ENCODE measurements around the gene FOXJ1. TPM values are rescaled to one million over a fixed set of nuclear protein-coding genes. Genes with fewer than 3 reads are reported as not detected.

FOXJ1 gene
- total and polyA plus RNA-seq, 2 of the 13 experiments (the other 11 are each of a cell fraction or from before 2014, with no cell fraction given), result 0.98 to 1.6 TPM

DNA sequence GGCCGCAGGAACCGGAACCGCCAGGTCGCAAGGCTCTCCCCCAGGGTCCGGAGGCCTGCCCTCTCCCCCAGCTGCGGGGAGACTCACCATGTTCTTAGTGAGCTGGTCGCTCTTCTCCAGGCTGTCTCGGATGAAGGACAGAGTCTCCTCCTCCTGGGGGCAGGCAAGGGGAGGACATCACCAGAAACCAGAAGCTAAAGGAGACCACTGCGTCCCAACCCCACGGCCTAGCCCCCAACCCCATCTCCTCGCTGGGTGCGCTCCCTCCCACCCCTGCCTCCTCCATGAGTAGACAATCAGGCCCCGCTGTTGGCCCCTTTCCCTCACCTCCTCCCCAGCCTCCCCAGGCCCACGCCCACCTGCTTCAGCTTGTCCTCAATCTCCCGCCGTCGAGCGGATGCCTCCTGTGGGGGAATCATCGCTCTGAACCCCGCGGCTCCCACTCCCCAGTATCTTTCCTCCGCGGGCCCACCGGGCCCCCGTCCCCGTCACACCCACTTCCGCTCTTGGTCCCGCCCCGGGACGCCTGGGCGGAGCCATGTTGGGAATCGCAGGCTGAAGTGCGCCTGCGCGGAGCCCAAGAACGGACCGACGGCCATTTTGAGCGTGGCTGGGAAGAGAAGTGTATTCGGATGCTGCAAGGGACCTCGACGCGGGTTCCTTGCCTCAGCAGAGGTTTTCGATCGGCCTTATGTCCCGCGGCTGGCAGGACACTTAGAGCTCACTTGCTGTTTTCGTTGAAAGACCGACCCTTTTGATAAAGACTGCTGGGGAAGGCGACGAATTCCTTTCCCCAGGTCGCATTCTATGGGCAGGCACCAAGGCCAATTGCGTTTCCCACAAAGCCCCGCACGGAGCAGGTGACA, 37.5 kb downstream of the FOXJ1 start, which contains the start of gene EXOC7 (continued):
- TF ChIP-seq ZNF275 (CRISPR knock-in tag; IDR thresholded peaks at IDR 0.05; ENCODE audit: borderline replicate concordance), result 0 out of 2 replicates have a peak, but pooled peaks have one; percentile 61
- TF ChIP-seq, protein P1, sequence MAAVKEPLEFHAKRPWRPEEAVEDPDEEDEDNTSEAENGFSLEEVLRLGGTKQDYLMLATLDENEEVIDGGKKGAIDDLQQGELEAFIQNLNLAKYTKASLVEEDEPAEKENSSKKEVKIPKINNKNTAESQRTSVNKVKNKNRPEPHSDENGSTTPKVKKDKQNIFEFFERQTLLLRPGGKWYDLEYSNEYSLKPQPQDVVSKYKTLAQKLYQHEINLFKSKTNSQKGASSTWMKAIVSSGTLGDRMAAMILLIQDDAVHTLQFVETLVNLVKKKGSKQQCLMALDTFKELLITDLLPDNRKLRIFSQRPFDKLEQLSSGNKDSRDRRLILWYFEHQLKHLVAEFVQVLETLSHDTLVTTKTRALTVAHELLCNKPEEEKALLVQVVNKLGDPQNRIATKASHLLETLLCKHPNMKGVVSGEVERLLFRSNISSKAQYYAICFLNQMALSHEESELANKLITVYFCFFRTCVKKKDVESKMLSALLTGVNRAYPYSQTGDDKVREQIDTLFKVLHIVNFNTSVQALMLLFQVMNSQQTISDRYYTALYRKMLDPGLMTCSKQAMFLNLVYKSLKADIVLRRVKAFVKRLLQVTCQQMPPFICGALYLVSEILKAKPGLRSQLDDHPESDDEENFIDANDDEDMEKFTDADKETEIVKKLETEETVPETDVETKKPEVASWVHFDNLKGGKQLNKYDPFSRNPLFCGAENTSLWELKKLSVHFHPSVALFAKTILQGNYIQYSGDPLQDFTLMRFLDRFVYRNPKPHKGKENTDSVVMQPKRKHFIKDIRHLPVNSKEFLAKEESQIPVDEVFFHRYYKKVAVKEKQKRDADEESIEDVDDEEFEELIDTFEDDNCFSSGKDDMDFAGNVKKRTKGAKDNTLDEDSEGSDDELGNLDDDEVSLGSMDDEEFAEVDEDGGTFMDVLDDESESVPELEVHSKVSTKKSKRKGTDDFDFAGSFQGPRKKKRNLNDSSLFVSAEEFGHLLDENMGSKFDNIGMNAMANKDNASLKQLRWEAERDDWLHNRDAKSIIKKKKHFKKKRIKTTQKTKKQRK (IDR thresholded peaks at IDR 0.05; ENCODE audit: low read length), result no peak
- TF ChIP-seq ZNF430 (CRISPR knock-in tag; IDR thresholded peaks at IDR 0.05), result peak; percentile 91; the same call in 1 of the 2 replicates
- TF ChIP-seq KLF6 (CRISPR knock-in tag; IDR thresholded peaks at IDR 0.05), result peak; percentile 33
- TF ChIP-seq NFYB (CRISPR knock-in tag; IDR thresholded peaks at IDR 0.05), result no peak
- peak; percentile 85 for TF ChIP-seq GATAD1 (CRISPR knock-in tag; IDR thresholded peaks at IDR 0.05)
- no peak for TF ChIP-seq SRSF4 (IDR thresholded peaks at IDR 0.05; ENCODE audit: low read depth, low read length, poor library complexity, severe bottlenecking)
- no peak for TF ChIP-seq ZNF724P (CRISPR knock-in tag; IDR thresholded peaks at IDR 0.05; ENCODE audit: borderline replicate concordance)
- TF ChIP-seq KMT2B (CRISPR knock-in tag; IDR thresholded peaks at IDR 0.05), result no peak
- no peak for TF ChIP-seq RNF219 (CRISPR knock-in tag; IDR thresholded peaks at IDR 0.05)
- TF ChIP-seq CAMTA2 (CRISPR knock-in tag; IDR thresholded peaks at IDR 0.05; ENCODE audit: borderline replicate concordance), result no peak
- no peak for TF ChIP-seq NFE2 (CRISPR knock-in tag; IDR thresholded peaks at IDR 0.05)
- TF ChIP-seq CHD4 (IDR thresholded peaks at IDR 0.05; ENCODE audit: borderline replicate concordance, low read length), result no peak
- TF ChIP-seq, protein P2, sequence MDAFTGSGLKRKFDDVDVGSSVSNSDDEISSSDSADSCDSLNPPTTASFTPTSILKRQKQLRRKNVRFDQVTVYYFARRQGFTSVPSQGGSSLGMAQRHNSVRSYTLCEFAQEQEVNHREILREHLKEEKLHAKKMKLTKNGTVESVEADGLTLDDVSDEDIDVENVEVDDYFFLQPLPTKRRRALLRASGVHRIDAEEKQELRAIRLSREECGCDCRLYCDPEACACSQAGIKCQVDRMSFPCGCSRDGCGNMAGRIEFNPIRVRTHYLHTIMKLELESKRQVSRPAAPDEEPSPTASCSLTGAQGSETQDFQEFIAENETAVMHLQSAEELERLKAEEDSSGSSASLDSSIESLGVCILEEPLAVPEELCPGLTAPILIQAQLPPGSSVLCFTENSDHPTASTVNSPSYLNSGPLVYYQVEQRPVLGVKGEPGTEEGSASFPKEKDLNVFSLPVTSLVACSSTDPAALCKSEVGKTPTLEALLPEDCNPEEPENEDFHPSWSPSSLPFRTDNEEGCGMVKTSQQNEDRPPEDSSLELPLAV (CRISPR knock-in tag; conservative IDR thresholded peaks at IDR 0.05; ENCODE audit: low read depth), result no peak
- TF ChIP-seq GTF2F1 (IDR thresholded peaks at IDR 0.05; ENCODE audit: low read length), result no peak
- TF ChIP-seq, protein P3, sequence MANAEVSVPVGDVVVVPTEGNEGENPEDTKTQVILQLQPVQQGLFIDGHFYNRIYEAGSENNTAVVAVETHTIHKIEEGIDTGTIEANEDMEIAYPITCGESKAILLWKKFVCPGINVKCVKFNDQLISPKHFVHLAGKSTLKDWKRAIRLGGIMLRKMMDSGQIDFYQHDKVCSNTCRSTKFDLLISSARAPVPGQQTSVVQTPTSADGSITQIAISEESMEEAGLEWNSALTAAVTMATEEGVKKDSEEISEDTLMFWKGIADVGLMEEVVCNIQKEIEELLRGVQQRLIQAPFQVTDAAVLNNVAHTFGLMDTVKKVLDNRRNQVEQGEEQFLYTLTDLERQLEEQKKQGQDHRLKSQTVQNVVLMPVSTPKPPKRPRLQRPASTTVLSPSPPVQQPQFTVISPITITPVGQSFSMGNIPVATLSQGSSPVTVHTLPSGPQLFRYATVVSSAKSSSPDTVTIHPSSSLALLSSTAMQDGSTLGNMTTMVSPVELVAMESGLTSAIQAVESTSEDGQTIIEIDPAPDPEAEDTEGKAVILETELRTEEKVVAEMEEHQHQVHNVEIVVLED (CRISPR knock-in tag; IDR thresholded peaks at IDR 0.05; ENCODE audit: borderline replicate concordance), result peak; percentile 80
- TF ChIP-seq SPEN (CRISPR knock-in tag; IDR thresholded peaks at IDR 0.05; ENCODE audit: low read depth), result peak; percentile 75; the same call in 1 of the 2 replicates
- peak; percentile 42; the same call in 1 of the 2 replicates for TF ChIP-seq MIXL1 (CRISPR knock-in tag; IDR thresholded peaks at IDR 0.05)
- TF ChIP-seq STAT5B (CRISPR knock-in tag; IDR thresholded peaks at IDR 0.05), result no peak
